GM21360 (cell line): ENCODE measurements around the gene CUEDC2.
A peak's percentile ranks its signal among the peaks of the same experiment; 100 is the strongest.

Source experiments
- ATAC-seq: cut with Tn5 transposase; IDR thresholded peaks from one replicate; pipeline ENCODE4 v1.9.1; 2021; ENCODE audit warnings: mild to moderate bottlenecking, moderate library complexity; ENCODE audit not compliant: unreplicated experiment

The CUEDC2 gene

GRCh38 chr10:102432162-102432950, at the start of gene CUEDC2:
Gene CUEDC2 (minus strand): TSS chr10:102432574. CDS start chr10:102425188, 7,386 bp downstream.
- ATAC-seq: peak; percentile 80

GRCh38 chr10:102480396-102480795, 48.0 kb upstream of the CUEDC2 start:
- ATAC-seq: no peak

- no peak for ATAC-seq
These were observed 47.3 kb upstream of the CUEDC2 start for GRCh38 chr10:102479651-102480050.

- no peak for ATAC-seq
These were observed 44.2 kb upstream of the CUEDC2 start for GRCh38 chr10:102476466-102477141.

- ATAC-seq: no peak
These were observed 43.2 kb upstream of the CUEDC2 start for GRCh38 chr10:102475451-102476040.

- ATAC-seq: no peak
These were observed 41.3 kb upstream of the CUEDC2 start for GRCh38 chr10:102473445-102474331.

- no peak for ATAC-seq
These were observed 38.5 kb upstream of the CUEDC2 start for GRCh38 chr10:102470579-102471546.

- ATAC-seq: no peak
These were observed 36.3 kb upstream of the CUEDC2 start for GRCh38 chr10:102468683-102469082.

- ATAC-seq: no peak
These were observed 35.6 kb upstream of the CUEDC2 start for GRCh38 chr10:102467971-102468438.

- no peak for ATAC-seq
These were observed 34.9 kb upstream of the CUEDC2 start for GRCh38 chr10:102467318-102467717.

- no peak for ATAC-seq
These were observed 33.1 kb upstream of the CUEDC2 start for GRCh38 chr10:102465466-102465865.

GRCh38 chr10:102463983-102464382, 31.6 kb upstream of the CUEDC2 start:
- ATAC-seq: no peak

GRCh38 chr10:102462512-102463054, 30.2 kb upstream of the CUEDC2 start:
- ATAC-seq: no peak

GRCh38 chr10:102461187-102462054, 29.0 kb upstream of the CUEDC2 start:
- peak; percentile 79 for ATAC-seq

GRCh38 chr10:102460836-102461186, 28.4 kb upstream of the CUEDC2 start:
- ATAC-seq: no peak

GRCh38 chr10:102458656-102459055, 26.3 kb upstream of the CUEDC2 start:
- ATAC-seq: no peak

- ATAC-seq: no peak
These were observed 25.3 kb upstream of the CUEDC2 start for GRCh38 chr10:102457591-102458150.

GRCh38 chr10:102455893-102456471, 23.6 kb upstream of the CUEDC2 start:
- no peak for ATAC-seq
